ENCODE measurements around the gene PLK2. TPM values are rescaled to one million over a fixed set of nuclear protein-coding genes. Genes with fewer than 3 reads are reported as not detected.

Gene PLK2
- total RNA-seq, 1 donor from 2014 or later: 18.2 TPM

- no peak for DNase-seq (ENCODE audit: low spot score)
- no peaks in the 10 kb centered on the region for H3K36me3 Mint-ChIP-seq (ENCODE audit: low read depth)
- no peak overlapping the region for H3K4me3 Mint-ChIP-seq (ENCODE audit: low read depth)
- H3K9me3 Mint-ChIP-seq: no peaks in the 10 kb centered on the region
- H3K4me1 Mint-ChIP-seq (ENCODE audit: low read depth): no peaks in the 10 kb centered on the region
- H3K27ac Mint-ChIP-seq: no peak overlapping the region
- intact Hi-C loops (cut with micrococcal nuclease): no loop called here
- H3K27me3 Mint-ChIP-seq (ENCODE audit: low read depth): peaks cover 12% of the 10 kb centered on the region
Observed at GRCh38 chr5:58412932-58413331, 47.0 kb downstream of the PLK2 start.

- DNase-seq (ENCODE audit: low spot score): no peak
- Mint-ChIP-seq H3K4me3 (ENCODE audit: low read depth) (no peak overlapping the region), H3K9me3 (no peaks in the 10 kb centered on the region), H3K27ac (no peak overlapping the region), H3K4me1 (ENCODE audit: low read depth) (no peaks in the 10 kb centered on the region), H3K27me3 (ENCODE audit: low read depth) (peaks cover 12% of the 10 kb centered on the region), H3K36me3 (ENCODE audit: low read depth) (no peaks in the 10 kb centered on the region)
- intact Hi-C loops (cut with micrococcal nuclease): no loop called here
Observed at GRCh38 chr5:58412081-58412480, 47.8 kb downstream of the PLK2 start.

GRCh38 chr5:58411372-58411771 is 48.5 kb downstream of the PLK2 start:
- Mint-ChIP-seq H3K4me1 (ENCODE audit: low read depth) (no peaks in the 10 kb centered on the region), H3K27me3 (ENCODE audit: low read depth) (peaks cover 11% of the 10 kb centered on the region), H3K27ac (no peak overlapping the region), H3K9me3 (no peaks in the 10 kb centered on the region), H3K36me3 (ENCODE audit: low read depth) (no peaks in the 10 kb centered on the region), H3K4me3 (ENCODE audit: low read depth) (no peak overlapping the region)
- no peak for DNase-seq (ENCODE audit: low spot score)
- intact Hi-C loops (cut with micrococcal nuclease): no loop called here

- Mint-ChIP-seq H3K4me3 (ENCODE audit: low read depth) (no peak overlapping the region), H3K9me3 (no peaks in the 10 kb centered on the region), H3K4me1 (ENCODE audit: low read depth) (no peaks in the 10 kb centered on the region), H3K36me3 (ENCODE audit: low read depth) (no peaks in the 10 kb centered on the region), H3K27ac (no peak overlapping the region), H3K27me3 (ENCODE audit: low read depth) (peaks cover 9% of the 10 kb centered on the region)
- DNase-seq (ENCODE audit: low spot score): no peak
- intact Hi-C loops (cut with micrococcal nuclease): no loop called here
Observed at GRCh38 chr5:58410441-58410840, 49.4 kb downstream of the PLK2 start.

- no peak for DNase-seq (ENCODE audit: low spot score)
- Mint-ChIP-seq H3K4me1 (ENCODE audit: low read depth) (no peaks in the 10 kb centered on the region), H3K36me3 (ENCODE audit: low read depth) (no peaks in the 10 kb centered on the region), H3K27me3 (ENCODE audit: low read depth) (peaks cover 2% of the 10 kb centered on the region), H3K4me3 (ENCODE audit: low read depth) (no peak overlapping the region), H3K9me3 (no peaks in the 10 kb centered on the region), H3K27ac (no peak overlapping the region)
- intact Hi-C loops (cut with micrococcal nuclease): no loop called here
Observed at GRCh38 chr5:58407042-58407719, 52.7 kb downstream of the PLK2 start.

- no peak overlapping the region for H3K4me3 Mint-ChIP-seq (ENCODE audit: low read depth)
- H3K9me3 Mint-ChIP-seq: no peaks in the 10 kb centered on the region
- no peaks in the 10 kb centered on the region for H3K36me3 Mint-ChIP-seq (ENCODE audit: low read depth)
Observed at GRCh38 chr5:58406394-58406793, 53.5 kb downstream of the PLK2 start.

GRCh38 chr5:58405175-58405574 is 54.7 kb downstream of the PLK2 start:
- intact Hi-C loops (cut with micrococcal nuclease): no loop called here
- Mint-ChIP-seq H3K4me1 (ENCODE audit: low read depth) (no peaks in the 10 kb centered on the region), H3K27me3 (ENCODE audit: low read depth) (no peaks in the 10 kb centered on the region), H3K36me3 (ENCODE audit: low read depth) (no peaks in the 10 kb centered on the region), H3K27ac (no peak overlapping the region), H3K4me3 (ENCODE audit: low read depth) (no peak overlapping the region), H3K9me3 (no peaks in the 10 kb centered on the region)
- no peak for DNase-seq (ENCODE audit: low spot score)

More at GRCh38 chr5:58406394-58406793, 53.5 kb downstream of the PLK2 start:
- Mint-ChIP-seq H3K27ac (no peak overlapping the region), H3K27me3 (ENCODE audit: low read depth) (peaks cover 2% of the 10 kb centered on the region), H3K4me1 (ENCODE audit: low read depth) (no peaks in the 10 kb centered on the region)
- no peak for DNase-seq (ENCODE audit: low spot score)
- intact Hi-C loops (cut with micrococcal nuclease): no loop called here

GRCh38 chr5:58404734-58405133 is 55.2 kb downstream of the PLK2 start:
- DNase-seq (ENCODE audit: low spot score): no peak
- Mint-ChIP-seq H3K36me3 (ENCODE audit: low read depth) (no peaks in the 10 kb centered on the region), H3K4me3 (ENCODE audit: low read depth) (no peak overlapping the region), H3K9me3 (no peaks in the 10 kb centered on the region), H3K27me3 (ENCODE audit: low read depth) (no peaks in the 10 kb centered on the region), H3K27ac (no peak overlapping the region), H3K4me1 (ENCODE audit: low read depth) (no peaks in the 10 kb centered on the region)
- intact Hi-C loops (cut with micrococcal nuclease): no loop called here

Other genes with a start within 250 kb of the PLK2 start
- gene GAPT, start 31.3 kb upstream of the PLK2 start, total RNA-seq: not detected in 2 replicates
- gene RAB3C, start 123.0 kb upstream of the PLK2 start, total RNA-seq: not detected in 2 replicates